GDM1 (cell line): Measurements from ENCODE around the gene SSU72.

ENCODE experiments used
- DNase-seq: peaks from one replicate; lab custom pipeline; 2025; lab: John Stamatoyannopoulos, UW

The SSU72 gene

GRCh38 chr1:1610796-1611195 is 36.1 kb upstream of the SSU72 start:
- no peak for DNase-seq

DNA sequence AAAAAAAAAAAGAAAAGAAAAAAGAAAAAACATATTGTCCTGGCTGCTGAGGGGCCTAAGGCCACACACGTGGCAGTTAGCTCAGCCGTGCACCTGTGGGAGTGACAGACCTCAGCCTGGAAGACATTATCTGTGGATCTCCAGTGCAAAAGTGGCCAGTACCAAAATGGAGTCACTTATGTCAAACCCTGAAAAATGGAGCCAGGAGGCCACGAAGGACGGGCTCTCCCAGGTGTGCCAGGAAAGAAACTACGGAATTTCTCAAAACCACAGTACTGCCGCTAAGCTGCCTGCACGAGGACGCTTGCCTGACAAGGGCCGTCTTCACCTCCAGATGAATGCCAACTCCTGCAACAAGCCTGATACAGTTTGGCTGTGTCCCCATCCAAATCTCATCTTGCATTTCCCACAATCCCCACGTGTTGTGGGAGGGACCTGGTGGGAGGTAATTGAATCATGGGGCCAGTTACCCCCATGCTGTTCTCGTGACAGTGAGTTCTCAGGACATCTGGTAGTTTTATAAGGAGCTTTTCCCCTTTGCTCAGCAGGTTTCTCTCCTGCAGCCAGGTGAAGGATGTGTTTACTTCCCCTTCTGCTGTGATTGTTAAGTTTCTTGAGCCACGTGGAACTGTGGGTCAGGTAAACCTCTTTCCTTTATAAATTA is 35.3 kb upstream of the SSU72 start:
- no peak for DNase-seq

GRCh38 chr1:1606232-1606631 is 31.6 kb upstream of the SSU72 start:
- no peak for DNase-seq

- DNase-seq = no peak
Observed at GRCh38 chr1:1605724-1606123, 31.1 kb upstream of the SSU72 start.

GRCh38 chr1:1605034-1605591 is 30.4 kb upstream of the SSU72 start:
- no peak for DNase-seq

DNA sequence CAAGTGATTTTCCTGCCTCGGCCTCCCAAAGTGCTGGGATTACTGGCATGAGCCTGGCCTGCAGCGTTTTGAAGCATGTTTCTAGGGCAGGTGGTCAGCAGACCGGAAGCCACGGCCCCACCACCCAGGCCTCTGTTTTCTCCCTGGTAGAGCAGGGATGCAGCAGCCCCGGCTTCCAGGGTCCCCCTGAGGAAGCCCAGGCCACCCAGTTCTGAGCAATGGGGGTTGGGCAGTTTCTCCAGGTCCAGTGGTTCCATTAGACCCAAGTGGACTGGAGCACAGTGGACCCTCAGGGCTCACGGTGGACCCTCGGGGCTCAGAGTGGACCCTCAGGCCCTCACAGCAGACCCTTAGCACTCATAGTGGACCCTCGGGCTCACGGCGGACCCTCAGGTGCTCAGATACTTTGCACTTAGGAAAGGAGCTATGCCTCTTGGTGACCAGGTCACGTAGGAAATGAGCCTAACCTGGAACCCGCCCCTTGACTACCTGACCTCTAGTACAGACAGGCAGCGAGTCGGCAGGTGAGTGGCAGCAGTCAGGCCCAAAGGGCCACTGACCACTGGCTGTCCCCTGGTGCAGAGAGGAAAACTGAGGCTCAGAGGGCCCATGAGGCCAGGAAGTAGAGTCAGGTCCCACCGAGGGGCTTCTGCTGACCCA is 29.8 kb upstream of the SSU72 start:
- DNase-seq = no peak

- no peak for DNase-seq
Observed at GRCh38 chr1:1603671-1604373, 29.2 kb upstream of the SSU72 start.

- DNase-seq = no peak
Observed at GRCh38 chr1:1602968-1603506, 28.4 kb upstream of the SSU72 start.

- DNase-seq = no peak
Observed at GRCh38 chr1:1602304-1602967, 27.8 kb upstream of the SSU72 start.

DNA sequence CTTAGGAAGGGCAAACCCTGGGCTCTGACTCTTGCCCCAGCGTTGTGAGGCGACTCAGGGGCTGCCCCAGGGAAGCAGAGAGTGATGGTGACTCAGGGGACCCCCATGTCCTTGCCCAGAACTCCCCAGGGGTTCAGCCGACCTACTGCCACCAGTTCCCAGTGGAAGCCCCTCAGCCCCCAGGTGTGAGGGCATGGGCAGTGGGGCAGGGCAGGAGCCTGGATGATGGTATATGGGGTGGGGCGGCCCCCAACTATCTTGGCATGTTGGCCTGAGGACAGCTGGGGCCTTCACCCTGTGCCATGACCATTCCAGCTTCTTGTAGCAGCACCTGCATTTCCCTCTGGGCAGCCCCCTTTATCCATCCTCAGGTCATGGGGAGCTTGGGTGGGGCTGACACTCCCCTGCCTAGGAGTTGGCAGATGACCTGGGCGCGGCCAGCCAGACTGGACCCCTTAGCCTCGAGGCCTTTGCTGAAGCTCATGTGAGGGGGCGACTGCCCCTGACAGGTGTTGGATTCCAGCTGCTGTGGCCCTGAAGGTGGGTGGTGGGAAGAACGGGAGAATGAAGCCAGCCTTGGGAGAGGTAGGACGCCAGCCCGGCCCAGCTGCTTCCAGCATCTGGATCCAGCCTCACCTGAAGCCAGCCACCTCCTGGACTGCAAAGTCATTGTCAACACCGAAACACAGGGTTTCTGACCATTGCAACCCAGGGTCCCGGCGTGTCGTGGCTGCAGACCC is 27.1 kb upstream of the SSU72 start:
- DNase-seq = no peak

DNA sequence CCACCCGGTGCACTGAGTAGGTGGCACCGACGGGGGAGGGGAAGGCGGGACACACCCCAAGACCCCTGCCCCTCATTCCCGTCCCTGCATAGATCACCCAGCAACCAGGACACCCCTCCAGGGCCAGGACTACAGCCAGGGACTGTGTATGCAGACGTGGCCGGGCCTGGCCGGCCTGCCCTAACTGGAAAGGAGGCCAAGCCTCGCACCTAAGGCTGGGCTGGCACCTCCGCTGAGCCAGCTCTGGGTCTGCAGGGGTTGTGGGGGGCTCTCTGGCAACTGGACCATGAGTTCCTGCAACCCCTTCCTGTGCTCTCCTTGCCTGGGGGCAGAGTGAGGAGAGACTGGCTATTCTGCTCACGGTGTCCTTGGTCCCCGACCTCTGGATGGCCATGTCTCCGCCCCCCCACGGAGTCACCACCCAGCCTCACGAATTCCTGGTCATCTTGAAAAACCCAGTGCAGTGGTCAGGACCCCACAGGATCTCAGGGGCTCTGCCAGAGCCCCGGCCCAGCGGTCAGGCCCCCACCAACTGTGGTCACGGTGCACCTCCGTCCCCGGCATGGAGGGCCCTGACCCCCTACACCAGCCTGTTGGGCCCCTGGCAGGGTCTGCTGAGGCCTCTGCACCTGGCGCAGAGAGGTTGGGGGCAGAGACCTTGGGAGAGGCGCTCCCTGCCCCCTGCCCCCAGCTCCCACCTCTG is 26.3 kb upstream of the SSU72 start:
- no peak for DNase-seq

DNA sequence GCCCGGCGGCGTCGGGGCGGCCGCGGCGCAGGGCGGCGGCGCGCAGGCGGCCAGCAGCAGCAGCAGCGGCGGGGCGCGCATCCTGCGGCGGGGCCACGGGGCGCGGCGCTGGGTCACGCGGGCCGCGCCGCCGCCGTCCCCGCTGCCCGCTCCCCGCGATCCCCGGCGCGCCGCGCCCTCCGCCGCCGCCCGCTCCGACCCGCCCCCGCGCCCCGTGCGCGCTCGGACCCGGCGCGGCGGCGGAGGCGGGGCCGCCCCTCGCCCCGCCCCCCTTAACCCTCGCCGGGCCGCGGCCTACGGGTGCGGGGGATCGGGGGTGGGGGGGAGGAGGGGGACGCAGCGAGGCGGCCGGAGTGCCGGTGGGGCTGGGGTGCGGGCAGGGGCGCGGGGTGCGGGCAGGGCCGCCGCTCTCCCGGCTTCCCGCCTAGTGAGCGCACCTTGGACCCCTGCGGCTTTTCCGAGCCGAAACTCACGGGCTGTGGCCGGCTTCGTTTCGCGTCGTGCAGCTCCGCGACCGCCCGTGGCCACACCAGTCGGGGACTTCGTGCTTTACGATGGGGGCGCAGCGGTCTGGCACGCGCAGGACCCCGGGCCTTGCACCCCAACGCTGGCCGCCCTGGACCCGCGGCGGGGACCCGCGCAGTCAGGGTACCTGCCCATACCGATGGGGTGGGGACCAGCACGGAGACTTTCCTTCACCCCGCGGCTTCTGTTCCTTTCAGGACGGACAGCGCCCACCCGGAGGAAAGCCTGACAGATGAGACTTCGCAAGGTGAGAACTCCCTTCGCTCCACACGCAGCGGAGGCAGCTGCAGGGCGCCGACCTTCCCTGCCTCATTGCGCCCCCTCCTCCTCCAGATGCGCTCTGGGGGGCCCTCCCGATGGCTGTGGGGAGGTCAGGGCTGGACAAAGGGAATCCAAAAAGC is 25.5 kb upstream of the SSU72 start, which contains the start of gene FNDC10:
Gene FNDC10, minus strand, starts transcription at position 201 of the 926 bp plus-strand sequence. Its CDS starts 120 bp downstream, at position 81.
- DNase-seq = no peak

- peak; percentile 30 for DNase-seq
Observed at GRCh38 chr1:1599030-1599934, 24.6 kb upstream of the SSU72 start.

- DNase-seq = no peak
Observed at GRCh38 chr1:1598720-1599029, 24.0 kb upstream of the SSU72 start.

DNA sequence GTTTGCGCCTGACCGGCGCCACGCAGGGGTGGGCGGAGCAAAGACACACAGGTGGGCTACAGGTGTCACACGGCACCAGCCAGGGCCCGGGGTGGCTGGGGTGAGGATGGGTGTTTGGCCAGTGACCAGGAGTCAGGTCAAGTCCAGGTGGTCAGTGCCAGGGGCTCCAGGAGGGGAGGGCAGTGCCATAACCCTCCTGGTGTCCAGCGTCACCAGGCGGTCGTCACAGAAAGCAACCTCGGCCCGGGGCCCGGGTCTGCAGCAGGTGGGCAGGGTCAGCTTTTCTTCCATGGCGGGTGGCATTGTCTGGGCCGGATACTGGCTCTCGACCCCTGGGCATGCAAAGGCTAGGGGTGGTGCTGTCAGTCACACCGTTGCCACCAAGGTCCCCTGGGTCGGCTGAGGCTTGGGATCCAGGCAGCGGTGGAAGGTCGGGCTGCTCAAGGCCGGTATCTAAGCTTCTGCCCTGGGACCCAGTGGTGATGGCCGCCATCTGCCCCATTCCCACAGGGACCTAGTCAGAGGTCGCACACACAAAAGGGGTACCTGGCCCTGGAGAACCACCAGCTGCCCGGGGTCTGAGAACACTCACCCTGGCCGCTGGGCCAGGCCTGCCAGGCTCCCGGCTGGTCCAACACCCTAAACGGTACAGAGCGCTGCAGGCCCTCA is 23.5 kb upstream of the SSU72 start:
- no peak for DNase-seq

DNA sequence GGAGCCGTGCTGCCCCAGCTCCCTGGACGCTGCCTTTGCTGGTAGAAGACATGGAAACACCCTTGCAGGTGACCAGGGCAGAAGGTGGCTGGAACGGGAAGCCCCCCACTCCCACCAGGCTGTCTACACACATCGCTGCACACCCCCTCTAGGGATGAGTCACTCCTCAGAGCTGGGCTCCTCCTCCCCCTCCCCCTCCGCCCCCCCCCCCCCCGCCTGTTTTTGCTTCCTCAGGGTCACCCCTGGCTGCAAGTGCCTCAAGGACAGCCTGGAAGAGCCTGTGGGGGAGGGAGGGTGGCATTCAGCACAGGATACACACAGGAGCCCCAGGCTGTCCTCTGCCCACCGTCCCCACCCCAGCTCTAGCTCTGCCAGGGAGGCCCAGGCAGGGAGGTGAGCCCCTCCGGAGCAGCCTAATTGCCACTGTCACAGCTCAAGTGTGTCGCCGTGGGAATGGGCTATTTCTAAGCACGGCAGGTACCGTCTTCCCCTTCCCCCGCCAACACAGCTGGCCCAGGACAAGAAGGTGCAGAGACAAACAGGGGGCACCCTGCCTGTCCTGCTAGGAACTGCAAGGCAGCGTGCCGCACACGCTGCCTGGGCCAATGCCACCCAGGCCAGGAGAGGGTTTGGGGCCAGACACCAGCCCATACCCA is 22.7 kb upstream of the SSU72 start:
- DNase-seq = no peak

GRCh38 chr1:1596493-1597274 is 22.0 kb upstream of the SSU72 start:
- no peak for DNase-seq
